MCF 10A (cell line): Measurements from ENCODE around the gene CDC5L. TPM values are rescaled to one million over a fixed set of nuclear protein-coding genes. Genes with fewer than 3 reads are reported as not detected.

Source experiments
- BruUV-seq: library from RNA; stranded (reverse); fragments of 400-500 nt; replicated peaks from 2 replicates; lab custom pipeline; 2021; lab: Mats Ljungman, UMichigan
- CTCF ChIA-PET: fragments of 300-600 bp; sonication (Branson Sonifier 250); formaldehyde crosslinking; extraction: SDS; loops from one replicate; lab custom pipeline; 2021; ENCODE audit warnings: antibody characterized with exemption, inconsistent platforms; lab: Yijun Ruan, JAX
- POLR2A ChIA-PET: fragments of 300-600, 350-650 bp; sonication (Branson Sonifier 250); formaldehyde crosslinking; extraction: SDS; loops from one replicate; lab custom pipeline; 2020; ENCODE audit warnings: antibody characterized with exemption, inconsistent platforms; lab: Yijun Ruan, JAX
- DNase-seq: peaks from one replicate; pipeline ENCODE4 v3.0.0-alpha.2; 2018; ENCODE audit not compliant: unreplicated experiment
- H3K27ac Mint-ChIP-seq: one replicate; pipeline ENCODE4 v1.8.0; 2022; ENCODE audit warnings: mild to moderate bottlenecking, low read depth, mixed read lengths; ENCODE audit not compliant: unreplicated experiment
- H3K27me3 Mint-ChIP-seq: one replicate; pipeline ENCODE4 v1.8.0; 2022; ENCODE audit warnings: mixed read lengths; ENCODE audit not compliant: insufficient read depth, unreplicated experiment
- H3K36me3 Mint-ChIP-seq: one replicate; pipeline ENCODE4 v1.8.0; 2022; ENCODE audit warnings: mild to moderate bottlenecking, moderate library complexity, mixed read lengths; ENCODE audit not compliant: insufficient read depth, unreplicated experiment
- H3K4me1 Mint-ChIP-seq: one replicate; pipeline ENCODE4 v1.8.0; 2022; ENCODE audit warnings: mixed read lengths; ENCODE audit not compliant: insufficient read depth, unreplicated experiment
- H3K4me3 Mint-ChIP-seq: one replicate; pipeline ENCODE4 v1.8.0; 2022; ENCODE audit warnings: mild to moderate bottlenecking, moderate library complexity, mixed read lengths; ENCODE audit not compliant: unreplicated experiment
- H3K9me3 Mint-ChIP-seq: one replicate; pipeline ENCODE4 v1.8.0; 2022; ENCODE audit warnings: mixed read lengths; ENCODE audit not compliant: unreplicated experiment
- CTCF ChIP-seq: fragments of 200-600 bp; IDR thresholded peaks from one replicate; pipeline ENCODE4 v1.8.0; 2022; ENCODE audit warnings: antibody characterized with exemption, mild to moderate bottlenecking; ENCODE audit not compliant: unreplicated experiment
- intact Hi-C: fragments of 100-400 bp; cut with micrococcal nuclease; formaldehyde crosslinking; loops from 2 replicates; pipeline ENCODE4 v1.14.1; 2022
- total RNA-seq: library from RNA; stranded (reverse); gene quantifications from 2 replicates; pipeline ENCODE4 v1.2.3, GENCODE V29; 2022

Gene CDC5L
- total RNA-seq, 1 experiment from 2014 or later = 23.1 TPM

DNA sequence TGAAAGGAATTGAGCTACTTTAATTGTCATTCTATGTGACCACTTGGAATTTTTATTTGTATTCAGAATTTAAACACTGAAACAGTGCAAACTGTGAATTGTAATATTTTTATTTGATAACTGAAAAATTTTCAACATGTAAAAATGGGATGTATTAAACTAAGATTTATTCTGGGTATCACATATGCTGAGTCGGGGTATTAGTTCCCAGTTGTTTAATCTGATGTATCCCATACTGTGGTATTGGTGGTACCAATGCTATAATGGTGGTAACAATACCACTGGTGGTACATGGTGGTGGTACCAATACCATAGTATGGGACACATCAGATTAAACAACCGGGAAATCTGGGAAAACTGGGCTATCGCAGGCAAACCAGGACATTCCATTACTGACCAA, 79.4 kb downstream of the CDC5L start:
- no peak overlapping the region for H3K4me3 Mint-ChIP-seq
- ChIA-PET POLR2A (no interaction called here), CTCF (interaction anchor here (1.1 to 2.2 kb wide), 2 partner anchors 8 to 129 kb away, joined by 3 to 19 read pairs; no protein-coding TSS in a partner anchor)
- no peaks in the 10 kb centered on the region for H3K36me3 Mint-ChIP-seq
- no TSS peak for BruUV-seq
- intact Hi-C loops = no loop called here
- H3K27ac Mint-ChIP-seq = no peak overlapping the region
- no peak for TF ChIP-seq CTCF
- no peak for DNase-seq
- no peaks in the 10 kb centered on the region for H3K9me3 Mint-ChIP-seq
- H3K4me1 Mint-ChIP-seq = peaks cover 6% of the 10 kb centered on the region
- no peaks in the 10 kb centered on the region for H3K27me3 Mint-ChIP-seq

DNA sequence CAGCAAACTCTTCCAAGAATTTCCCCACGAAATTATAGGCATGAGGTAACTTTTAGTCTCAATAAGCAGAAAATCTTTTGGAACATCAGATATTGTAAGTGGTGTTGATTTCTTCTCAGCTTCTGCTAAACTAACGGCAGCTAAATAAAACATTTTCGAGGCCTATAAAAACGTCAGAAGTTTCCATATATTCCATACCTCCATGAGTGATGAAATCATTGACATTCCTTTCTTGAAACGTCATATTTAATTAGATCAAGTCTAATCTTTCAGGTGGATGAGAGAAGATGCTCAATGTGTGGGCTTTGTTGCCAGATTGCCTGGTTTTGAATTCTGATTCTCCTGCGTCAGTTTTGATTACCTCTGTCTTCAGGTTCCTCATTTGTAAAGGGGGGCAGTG, 81.3 kb downstream of the CDC5L start:
- Mint-ChIP-seq H3K27ac (no peak overlapping the region), H3K36me3 (no peaks in the 10 kb centered on the region), H3K27me3 (no peaks in the 10 kb centered on the region), H3K9me3 (no peaks in the 10 kb centered on the region), H3K4me3 (no peak overlapping the region), H3K4me1 (peaks cover 6% of the 10 kb centered on the region)
- CTCF ChIA-PET = interaction anchor here (0.6 to 1.9 kb wide), 6 partner anchors 9 to 125 kb away, joined by 3 to 8 read pairs (median 4); no protein-coding TSS in a partner anchor
- POLR2A ChIA-PET = interaction anchor here (0.8 to 1.6 kb wide), 2 partner anchors 909 to 1493 kb away, joined by 3 read pairs; partner anchors contain the start of gene SUPT3H
- BruUV-seq = no TSS peak
- TF ChIP-seq CTCF = no peak
- no peak for DNase-seq
- intact Hi-C loops = no loop called here

GRCh38 chr6:44470115-44470464, 82.6 kb downstream of the CDC5L start:
- TF ChIP-seq CTCF = no peak
- ChIA-PET CTCF (interaction anchor here (0.6 to 1.9 kb wide), 15 partner anchors 11 to 1864 kb away, joined by 3 to 8 read pairs (median 4); no protein-coding TSS in a partner anchor), POLR2A (interaction anchor here (0.6 to 0.9 kb wide), 3 partner anchors 8 to 951 kb away, joined by 3 read pairs; no protein-coding TSS in a partner anchor)
- no peaks in the 10 kb centered on the region for H3K36me3 Mint-ChIP-seq
- no TSS peak for BruUV-seq
- no peaks in the 10 kb centered on the region for H3K4me1 Mint-ChIP-seq
- DNase-seq = no peak
- H3K9me3 Mint-ChIP-seq = no peaks in the 10 kb centered on the region
- no peak overlapping the region for H3K4me3 Mint-ChIP-seq
- intact Hi-C loops = loop anchor here (1.0 kb wide), 1 partner anchor 39 kb away; no protein-coding TSS in a partner anchor
- H3K27ac Mint-ChIP-seq = no peak overlapping the region
- H3K27me3 Mint-ChIP-seq = no peaks in the 10 kb centered on the region

DNA sequence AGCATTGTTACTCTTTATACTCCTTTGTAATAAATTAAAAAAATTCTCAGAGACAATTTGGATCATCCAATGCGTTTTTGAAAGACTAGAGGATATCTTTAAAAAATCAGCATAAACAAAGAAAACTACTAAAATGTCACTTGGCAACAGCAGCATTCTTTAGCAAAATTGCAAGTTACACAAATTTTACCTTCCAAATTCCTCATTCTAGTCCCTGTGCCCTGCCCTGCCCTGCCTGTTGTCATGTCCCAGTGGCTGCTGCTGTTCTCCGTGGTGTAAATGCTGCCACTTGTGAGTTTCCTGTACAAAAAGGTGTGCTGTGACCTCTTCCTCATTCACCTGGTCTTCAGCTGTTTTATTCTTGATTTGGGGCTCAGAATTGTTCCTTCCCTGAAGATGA, 83.2 kb downstream of the CDC5L start:
- Mint-ChIP-seq H3K4me1 (no peaks in the 10 kb centered on the region), H3K4me3 (no peak overlapping the region), H3K36me3 (no peaks in the 10 kb centered on the region), H3K27me3 (no peaks in the 10 kb centered on the region), H3K27ac (no peak overlapping the region), H3K9me3 (no peaks in the 10 kb centered on the region)
- POLR2A ChIA-PET = interaction anchor here (0.9 kb wide), 1 partner anchor 9 kb away, joined by 3 read pairs; no protein-coding TSS in a partner anchor
- CTCF ChIA-PET = interaction anchor here (0.7 to 1.9 kb wide), 14 partner anchors 11 to 1612 kb away, joined by 3 to 8 read pairs (median 4); no protein-coding TSS in a partner anchor
- no TSS peak for BruUV-seq
- intact Hi-C loops = loop anchor here (1.0 kb wide), 1 partner anchor 39 kb away; no protein-coding TSS in a partner anchor
- no peak for DNase-seq
- TF ChIP-seq CTCF = no peak
